ENCODE data around the gene ARHGEF2.

DNA sequence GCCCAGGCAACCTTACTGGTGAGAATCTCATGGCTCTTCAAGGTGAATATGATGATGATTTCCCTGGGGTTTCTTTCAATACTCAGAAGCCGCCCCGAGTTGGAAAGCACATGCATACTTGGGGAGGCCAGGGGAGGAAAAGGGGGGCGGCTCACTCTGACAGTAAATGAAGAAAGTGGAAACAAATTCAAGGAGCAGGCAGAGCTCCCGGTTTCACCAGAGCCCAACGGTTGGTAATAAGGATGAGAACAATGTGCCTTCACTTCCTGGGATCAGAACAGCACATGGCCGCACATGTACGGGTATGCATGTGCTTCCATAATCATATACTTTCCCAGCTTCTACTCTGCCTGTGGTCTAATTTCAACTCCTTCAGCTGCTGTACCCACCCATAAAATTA, 3.8 kb upstream of the ARHGEF2 start:
- TF ChIP-seq CTCF (IDR thresholded peaks at IDR 0.05) (no peak), POLR2A (IDR thresholded peaks at IDR 0.05) (no peak)

Measured in ovary (tissue), 3 donors.